NCI-H345 treated with DMSO at 0.1 percent for 48 hours (cell line): Measurements from ENCODE around the gene KCNQ5.

Source experiments
- DNase-seq: peaks from one replicate; lab custom pipeline; 2025; ENCODE audit not compliant: unreplicated experiment; lab: John Stamatoyannopoulos, UW

The KCNQ5 gene

GRCh38 chr6:72835749-72836148 lies 213.9 kb downstream of the KCNQ5 start:
- no peak for DNase-seq

- DNase-seq, result no peak
Measured at GRCh38 chr6:72836971-72837370, 215.1 kb downstream of the KCNQ5 start.

GRCh38 chr6:72841195-72841594 lies 219.3 kb downstream of the KCNQ5 start:
- DNase-seq, result no peak

GRCh38 chr6:72842140-72842539 lies 220.3 kb downstream of the KCNQ5 start:
- DNase-seq, result no peak

GRCh38 chr6:72844614-72845013 lies 222.8 kb downstream of the KCNQ5 start:
- DNase-seq, result no peak

- DNase-seq, result no peak
Measured at GRCh38 chr6:72849346-72849745, 227.5 kb downstream of the KCNQ5 start.

GRCh38 chr6:72850040-72850439 lies 228.2 kb downstream of the KCNQ5 start:
- DNase-seq, result no peak

GRCh38 chr6:72850469-72850868 lies 228.6 kb downstream of the KCNQ5 start:
- DNase-seq, result peak; percentile 77

- no peak for DNase-seq
Measured at GRCh38 chr6:72855471-72855870, 233.6 kb downstream of the KCNQ5 start.

GRCh38 chr6:72856801-72857200 lies 234.9 kb downstream of the KCNQ5 start:
- DNase-seq, result no peak

GRCh38 chr6:72857791-72858585 lies 236.1 kb downstream of the KCNQ5 start:
- DNase-seq, result no peak

- no peak for DNase-seq
Measured at GRCh38 chr6:72861059-72861458, 239.2 kb downstream of the KCNQ5 start.

- DNase-seq, result no peak
Measured at GRCh38 chr6:72861935-72862432, 240.1 kb downstream of the KCNQ5 start.

GRCh38 chr6:72863131-72863530 lies 241.3 kb downstream of the KCNQ5 start:
- no peak for DNase-seq

GRCh38 chr6:72864236-72864635 lies 242.4 kb downstream of the KCNQ5 start:
- DNase-seq, result no peak

- DNase-seq, result no peak
Measured at GRCh38 chr6:72864799-72865198, 242.9 kb downstream of the KCNQ5 start.

- no peak for DNase-seq
Measured at GRCh38 chr6:72865467-72865866, 243.6 kb downstream of the KCNQ5 start.

GRCh38 chr6:72869621-72870020 lies 247.8 kb downstream of the KCNQ5 start:
- no peak for DNase-seq

GRCh38 chr6:72873433-72873832 lies 251.6 kb downstream of the KCNQ5 start:
- no peak for DNase-seq

GRCh38 chr6:72876256-72876655 lies 254.4 kb downstream of the KCNQ5 start:
- no peak for DNase-seq

- DNase-seq, result no peak
Measured at GRCh38 chr6:72886170-72886569, 264.3 kb downstream of the KCNQ5 start.

- DNase-seq, result no peak
Measured at GRCh38 chr6:72890233-72890632, 268.4 kb downstream of the KCNQ5 start.

GRCh38 chr6:72890671-72891070 lies 268.8 kb downstream of the KCNQ5 start:
- DNase-seq, result no peak
